ENCODE results near the gene MS4A2.

- TF ChIP-seq POLR2A (IDR thresholded peaks at IDR 0.05): no peak
- TF ChIP-seq CTCF (IDR thresholded peaks at IDR 0.05 in 8 of 11, conservative IDR thresholded peaks at IDR 0.05 in 3 of 11): no peak
These were observed 11.1 kb upstream of the MS4A2 start for GRCh38 chr11:60077216-60077817.

Measured in spleen (tissue), 7 donors.